TTC549 (cell line): ENCODE results near the gene NUP155.
"Not testable (repeated sequence)": the region's sequence is repeated elsewhere in the genome, so short reads cannot be mapped to it uniquely, and the experiment has no call there.

ENCODE experiments used
- FAIRE-seq: peaks from 2 replicates; lab custom pipeline; 2012; peaks lifted over from hg19 to GRCh38; lab: Jason Lieb, UNC

The NUP155 gene

GRCh38 chr5:37370864-37371726 lies at the start of gene NUP155:
Gene NUP155, minus strand, starts transcription at chr5:37371106. Its CDS starts 129 bp downstream, at chr5:37370977.
- peak; percentile 83 for FAIRE-seq

DNA sequence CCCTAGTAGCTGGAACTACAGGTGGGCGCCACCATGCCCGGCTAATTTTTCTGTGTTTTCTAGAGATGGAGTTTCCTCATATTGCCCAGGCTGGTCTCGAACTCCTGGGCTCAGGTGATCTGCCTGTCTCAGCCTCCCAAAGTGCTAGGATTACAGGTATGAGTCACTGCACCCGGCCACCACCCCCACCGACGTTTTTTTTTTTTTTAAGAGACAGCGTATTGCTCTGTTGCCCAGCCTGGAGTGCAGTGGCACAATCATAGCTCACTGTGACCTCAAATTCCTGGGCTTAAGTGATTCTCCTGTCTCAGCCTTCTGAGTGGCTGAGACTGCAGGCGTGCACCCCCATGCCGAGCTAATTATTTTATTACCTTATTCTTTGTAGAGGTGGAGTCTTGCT lies 46.4 kb upstream of the NUP155 start:
- no peak for FAIRE-seq

DNA sequence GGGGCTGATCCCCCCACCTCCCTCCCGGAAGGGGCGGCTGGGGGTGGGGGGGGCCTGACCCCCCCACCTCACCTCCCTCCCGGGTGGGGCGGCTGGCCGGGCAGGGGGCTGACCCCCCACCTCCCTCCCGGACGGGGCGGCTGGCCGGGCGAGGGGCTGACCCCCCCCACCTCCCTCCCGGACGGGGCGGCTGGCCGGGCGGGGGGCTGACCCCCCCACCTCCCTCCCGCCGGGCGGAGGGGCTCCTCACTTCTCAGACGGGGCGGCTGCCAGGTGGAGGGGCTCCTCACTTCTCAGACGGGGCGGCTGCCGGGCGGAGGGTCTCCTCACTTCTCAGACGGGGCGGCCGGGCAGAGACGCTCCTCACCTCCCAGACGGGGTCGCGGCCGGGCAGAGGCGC lies 44.5 kb upstream of the NUP155 start:
- FAIRE-seq: not testable (repeated sequence)

DNA sequence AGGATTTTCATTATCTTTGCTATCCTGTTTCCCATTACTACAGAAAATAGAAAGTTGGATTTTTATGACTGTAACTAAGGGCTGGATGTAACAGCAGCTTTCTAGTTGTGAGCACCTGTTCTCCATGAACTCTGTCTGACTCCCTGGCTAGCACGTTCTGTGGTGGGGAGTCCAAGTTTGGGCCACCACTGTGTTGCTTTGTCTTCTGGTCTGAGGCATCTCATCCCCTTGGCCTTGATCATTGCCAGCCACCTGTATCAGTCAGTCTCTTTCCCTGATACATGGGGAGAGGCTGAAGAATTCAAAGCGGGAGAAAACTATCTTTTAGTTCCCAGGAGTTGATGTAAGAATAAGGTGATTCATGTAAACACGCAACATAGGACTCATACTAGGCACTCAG lies 41.6 kb upstream of the NUP155 start:
- no peak for FAIRE-seq

- FAIRE-seq: no peak
These were observed 29.6 kb upstream of the NUP155 start for GRCh38 chr5:37400501-37400900.

DNA sequence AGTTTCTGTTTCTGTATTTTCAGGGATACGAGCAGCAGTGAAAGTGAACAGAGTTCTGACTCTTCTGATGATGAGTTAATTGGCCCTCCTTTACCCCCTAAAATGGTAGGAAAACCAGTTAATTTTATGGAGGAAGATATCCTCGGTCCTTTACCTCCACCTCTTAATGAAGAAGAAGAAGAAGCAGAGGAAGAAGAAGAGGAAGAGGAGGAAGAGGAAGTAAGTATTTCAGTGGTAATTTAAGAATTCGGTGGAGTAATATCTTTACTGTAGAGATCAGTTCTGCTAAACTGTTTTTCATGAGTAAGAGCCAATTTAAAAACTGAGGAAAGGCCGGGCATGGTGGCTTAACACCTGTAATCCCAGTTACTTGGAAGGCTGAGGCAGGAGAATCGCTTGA lies 25.4 kb upstream of the NUP155 start:
- no peak for FAIRE-seq

- FAIRE-seq: no peak
These were observed 20.7 kb upstream of the NUP155 start for GRCh38 chr5:37391591-37391990.

GRCh38 chr5:37379100-37379628 lies 8.3 kb upstream of the NUP155 start, which contains the start of gene WDR70:
Gene WDR70, plus strand, starts transcription at chr5:37379318. Its CDS starts 50 bp downstream, at chr5:37379368.
- peak; percentile 74 for FAIRE-seq

- FAIRE-seq: not testable (repeated sequence)
These were observed 7.2 kb upstream of the NUP155 start for GRCh38 chr5:37378066-37378465.

GRCh38 chr5:37375091-37375490 lies 4.2 kb upstream of the NUP155 start:
- FAIRE-seq: no peak

DNA sequence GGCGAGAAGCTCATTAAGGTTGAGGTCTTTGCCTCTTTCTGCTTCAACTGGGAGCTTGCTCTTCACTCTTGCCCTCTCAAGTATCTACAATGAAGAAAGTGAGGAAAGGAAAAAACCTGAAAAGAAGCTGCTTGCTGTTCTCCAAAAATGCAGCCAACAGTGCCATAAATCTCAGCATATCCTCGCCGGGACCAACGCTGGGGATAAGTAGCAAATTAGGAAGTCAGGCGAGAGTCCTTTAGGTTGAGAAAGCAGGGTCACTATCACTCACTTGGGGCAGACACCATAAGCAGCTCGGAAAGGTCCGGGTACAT lies 399 bp downstream of the NUP155 start:
- FAIRE-seq: no peak

DNA sequence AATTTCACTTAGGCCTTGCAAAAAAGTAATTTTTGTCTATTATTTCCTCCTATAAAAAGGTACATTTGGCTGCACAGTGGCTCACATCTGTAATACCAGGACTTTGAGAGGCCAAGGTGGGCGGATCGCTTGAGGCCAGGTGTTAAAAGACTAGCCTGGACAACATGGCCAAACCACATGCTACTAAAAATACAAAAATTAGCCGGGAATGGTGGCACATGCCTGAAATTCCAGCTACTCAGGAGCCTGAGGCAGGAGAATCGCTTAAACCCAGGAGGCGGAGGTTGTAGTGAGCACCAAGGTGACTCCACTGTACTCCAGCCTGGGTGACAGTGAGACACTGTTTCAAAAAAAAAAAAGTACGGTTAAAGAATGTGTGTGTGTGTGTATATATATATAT lies 15.7 kb downstream of the NUP155 start:
- no peak for FAIRE-seq

DNA sequence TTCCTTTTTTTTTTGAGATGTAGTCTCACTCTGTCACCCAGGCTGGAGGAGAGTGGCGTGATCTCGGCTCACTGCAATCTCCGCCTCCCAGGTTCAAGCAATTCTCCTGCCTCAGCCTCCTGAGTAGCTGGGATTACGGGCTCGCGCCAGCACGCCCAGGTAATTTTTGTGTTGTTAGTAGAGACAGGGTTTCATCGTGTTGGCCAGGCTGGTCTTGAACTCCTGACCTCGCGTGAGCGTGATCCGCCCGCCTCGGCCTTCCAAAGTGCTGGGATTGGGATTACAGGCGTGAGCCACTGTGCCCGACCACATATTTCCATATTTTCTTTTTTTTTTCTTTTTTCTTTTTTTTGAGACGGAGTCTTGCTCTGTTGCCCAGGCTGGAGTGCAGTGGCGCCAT lies 28.2 kb downstream of the NUP155 start:
- FAIRE-seq: not testable (repeated sequence)

DNA sequence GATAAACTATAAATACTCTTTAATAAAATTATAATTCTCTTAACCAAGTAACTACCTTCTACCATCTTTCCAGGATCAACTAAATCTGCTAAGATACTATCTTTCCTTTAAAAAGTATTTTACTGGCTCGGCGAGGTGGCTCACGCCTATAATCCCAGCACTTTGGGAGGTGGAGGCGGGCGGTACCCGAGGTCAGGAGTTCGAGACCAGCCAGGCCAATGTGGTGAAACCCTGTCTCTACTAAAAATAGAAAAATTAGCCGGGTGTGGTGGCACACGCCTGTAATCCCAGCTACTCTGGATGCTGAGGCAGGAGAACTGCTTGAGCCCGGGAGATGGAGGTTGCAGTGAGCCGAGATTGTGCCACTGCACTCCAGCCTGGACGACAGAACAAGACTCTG lies 36.2 kb downstream of the NUP155 start:
- FAIRE-seq: not testable (repeated sequence)

DNA sequence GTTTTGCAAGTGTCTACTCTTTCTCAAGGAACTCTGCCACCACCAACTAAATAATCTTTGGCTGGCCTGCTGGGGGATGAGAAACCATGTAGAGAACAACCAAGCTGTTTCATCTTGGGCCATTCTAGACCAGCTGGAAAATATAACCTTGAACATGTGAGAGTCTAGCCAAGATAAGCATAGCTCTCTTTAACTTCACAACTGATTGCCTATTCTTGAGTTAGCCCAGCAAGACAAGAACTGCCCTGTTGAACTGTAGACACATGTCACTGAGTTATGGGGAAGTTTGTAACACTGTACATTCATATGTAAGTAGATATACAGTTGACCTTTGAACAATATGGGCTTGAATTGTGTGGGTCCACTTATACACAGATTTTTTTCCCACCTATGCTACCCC lies 44.4 kb downstream of the NUP155 start:
- FAIRE-seq: no peak

- no peak for FAIRE-seq
These were observed 47.3 kb downstream of the NUP155 start for GRCh38 chr5:37323607-37324006.

GRCh38 chr5:37319037-37319782 lies 51.7 kb downstream of the NUP155 start:
- FAIRE-seq: no peak

DNA sequence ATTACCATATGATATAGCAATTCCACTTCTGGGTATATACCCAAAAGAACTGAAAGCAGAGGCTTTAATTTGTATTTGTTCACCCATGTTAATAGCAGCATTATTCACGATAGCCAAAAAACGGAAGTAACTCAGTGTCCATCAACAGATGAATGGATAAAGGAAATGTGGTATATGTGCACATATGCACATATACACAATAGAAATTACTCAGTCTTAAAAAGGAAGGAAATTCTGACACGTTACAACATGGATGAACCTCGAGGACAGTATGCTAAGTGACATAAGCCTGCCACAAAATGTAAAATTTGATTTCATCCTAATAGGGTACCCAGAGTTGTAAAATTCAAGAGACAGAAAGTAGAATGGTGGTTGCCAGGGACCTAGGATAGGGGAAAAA lies 54.9 kb downstream of the NUP155 start:
- FAIRE-seq: no peak

DNA sequence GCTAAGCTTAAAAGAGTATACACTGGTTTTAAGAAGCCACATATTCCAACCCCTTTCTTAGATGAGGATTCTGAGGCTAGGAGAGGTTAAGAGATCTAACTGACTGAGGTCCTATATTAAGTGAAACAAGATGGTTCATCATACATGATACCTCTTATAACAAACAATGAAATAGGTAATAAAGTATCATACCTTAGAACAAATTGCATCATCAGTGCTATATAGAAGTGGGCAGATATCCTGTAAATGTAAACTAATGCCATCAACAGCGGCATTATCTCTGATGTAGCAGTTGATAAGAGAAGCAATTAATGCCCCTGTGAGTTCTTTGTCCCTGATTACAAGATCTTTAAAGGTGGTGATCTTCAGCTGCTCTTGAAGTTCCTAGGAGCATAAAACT lies 60.5 kb downstream of the NUP155 start:
- FAIRE-seq: no peak

GRCh38 chr5:37308793-37309192 lies 62.1 kb downstream of the NUP155 start:
- no peak for FAIRE-seq

GRCh38 chr5:37304888-37305287 lies 66.0 kb downstream of the NUP155 start:
- no peak for FAIRE-seq

DNA sequence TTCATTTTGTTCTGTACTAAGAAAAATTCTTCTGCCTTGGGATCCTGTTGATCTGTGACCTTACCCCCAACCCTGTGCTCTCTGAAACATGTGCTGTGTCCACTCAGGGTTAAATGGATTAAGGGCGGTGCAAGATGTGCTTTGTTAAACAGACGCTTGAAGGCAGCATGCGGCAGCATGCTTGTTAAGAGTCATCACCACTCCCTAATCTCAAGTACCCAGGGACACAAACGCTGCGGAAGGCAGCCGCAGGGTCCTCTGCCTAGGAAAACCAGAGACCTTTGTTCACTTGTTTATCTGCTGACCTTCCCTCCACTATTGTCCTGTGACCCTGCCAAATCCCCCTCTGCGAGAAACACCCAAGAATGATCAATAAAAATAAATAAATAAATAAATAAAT lies 74.6 kb downstream of the NUP155 start:
- FAIRE-seq: not testable (repeated sequence)

GRCh38 chr5:37283214-37283820 lies 87.6 kb downstream of the NUP155 start:
- FAIRE-seq: no peak
